C4-2B (cell line): Measurements from ENCODE around the gene DNAAF8.

Experiments
- ZFX ChIP-seq: fragments of 450-650 bp; IDR thresholded peaks from 2 replicates; pipeline ENCODE4 v1.6.1; 2017
- TF ChIP-seq, protein P1 (sequence below): fragments of 450-650 bp; conservative IDR thresholded peaks from 2 replicates; pipeline ENCODE4 v1.5.1; 2017; ENCODE audit warnings: mild to moderate bottlenecking

DNA sequence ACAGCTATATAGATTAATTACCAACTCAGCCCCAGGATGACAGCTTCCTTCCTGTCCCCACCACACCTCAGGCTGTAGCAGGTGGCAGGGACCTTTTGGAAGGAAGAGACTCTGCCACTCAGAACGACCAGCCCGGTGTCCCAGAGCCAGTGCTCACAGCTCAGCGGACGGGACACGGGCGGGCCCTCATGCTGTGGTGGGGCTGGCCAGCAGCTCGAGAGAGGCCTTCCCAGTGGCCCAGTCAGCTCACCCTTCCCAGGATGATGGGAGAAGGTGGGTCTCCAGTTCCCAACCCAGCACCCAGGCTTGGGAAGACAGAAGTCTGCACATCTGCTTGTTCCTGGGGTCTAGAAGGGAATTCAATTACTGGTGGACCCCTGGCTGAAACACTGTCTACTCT is 30.4 kb upstream of the DNAAF8 start:
- TF ChIP-seq, protein P1, sequence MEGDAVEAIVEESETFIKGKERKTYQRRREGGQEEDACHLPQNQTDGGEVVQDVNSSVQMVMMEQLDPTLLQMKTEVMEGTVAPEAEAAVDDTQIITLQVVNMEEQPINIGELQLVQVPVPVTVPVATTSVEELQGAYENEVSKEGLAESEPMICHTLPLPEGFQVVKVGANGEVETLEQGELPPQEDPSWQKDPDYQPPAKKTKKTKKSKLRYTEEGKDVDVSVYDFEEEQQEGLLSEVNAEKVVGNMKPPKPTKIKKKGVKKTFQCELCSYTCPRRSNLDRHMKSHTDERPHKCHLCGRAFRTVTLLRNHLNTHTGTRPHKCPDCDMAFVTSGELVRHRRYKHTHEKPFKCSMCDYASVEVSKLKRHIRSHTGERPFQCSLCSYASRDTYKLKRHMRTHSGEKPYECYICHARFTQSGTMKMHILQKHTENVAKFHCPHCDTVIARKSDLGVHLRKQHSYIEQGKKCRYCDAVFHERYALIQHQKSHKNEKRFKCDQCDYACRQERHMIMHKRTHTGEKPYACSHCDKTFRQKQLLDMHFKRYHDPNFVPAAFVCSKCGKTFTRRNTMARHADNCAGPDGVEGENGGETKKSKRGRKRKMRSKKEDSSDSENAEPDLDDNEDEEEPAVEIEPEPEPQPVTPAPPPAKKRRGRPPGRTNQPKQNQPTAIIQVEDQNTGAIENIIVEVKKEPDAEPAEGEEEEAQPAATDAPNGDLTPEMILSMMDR = no peak
- no peak for TF ChIP-seq ZFX
